Gastrocnemius medialis (tissue), 4 donors: ENCODE data around the gene CCDC127. TPM values are rescaled to one million over a fixed set of nuclear protein-coding genes. Genes with fewer than 3 reads are reported as not detected.
A peak's percentile ranks its signal among the peaks of the same experiment; 100 is the strongest.

Experiments used
- ATAC-seq, 2 donors: fragments of 150-250 bp; one replicate each; pipeline ENCODE4 v1.9.1; 2016
- DNase-seq, 2 donors: peaks; one replicate each; pipeline ENCODE4 v3.0.0-alpha.2; 2019
- H3K27ac ChIP-seq, 4 donors: fragments of 200-600 bp; sonication (generic); 1 replicate in 1 of 4; 2 replicates in 3 of 4; pipeline ENCODE4 v1.5.1; 2016 to 2018; ENCODE audit warnings: mild to moderate bottlenecking in 2 of 4, moderate library complexity in 1 of 4
- H3K27me3 ChIP-seq, 3 donors: fragments of 200-600 bp; sonication (generic) in 2 of 3; 1 replicate in 1 of 3; 2 replicates in 2 of 3; pipeline versions ENCODE4 v1.5.1 to v1.6.0; 2016 to 2019; ENCODE audit warnings: mild to moderate bottlenecking in 1 of 3, moderate library complexity in 1 of 3
- H3K36me3 ChIP-seq, 2 donors: fragments of 200-600 bp; sonication (generic) in 1 of 2; one replicate each; pipeline ENCODE4 v1.5.1; 2017 to 2018
- H3K4me1 ChIP-seq, 2 donors: fragments of 200-600 bp; sonication (generic) in 1 of 2; one replicate each; pipeline ENCODE4 v1.5.1; 2016 to 2017; ENCODE audit warnings: mild to moderate bottlenecking in 2 of 2
- H3K4me3 ChIP-seq, 4 donors: fragments of 200-600 bp; sonication (generic) in 3 of 4; 1 replicate in 1 of 4; 2 replicates in 3 of 4; pipeline ENCODE4 v1.5.1; 2016 to 2019; ENCODE audit warnings: mild to moderate bottlenecking in 2 of 4
- H3K9me3 ChIP-seq, 3 donors: fragments of 200-600 bp; sonication (generic) in 2 of 3; 1 replicate in 1 of 3; 2 replicates in 2 of 3; pipeline ENCODE4 v1.5.1; 2016 to 2019
- POLR2A ChIP-seq, 2 donors: fragments of 450-650 bp; IDR thresholded peaks; one replicate each; pipeline ENCODE4 v1.6.1; 2017; ENCODE audit warnings: antibody characterized with exemption in 2 of 2, mild to moderate bottlenecking in 2 of 2, moderate library complexity in 2 of 2
- in situ Hi-C, 4 donors: fragments of 200-750 bp; cut with MboI; loops; one replicate each; pipeline versions ENCODE4 v1.15.0 to v1.8.0; 2017; ENCODE audit warnings: low sequenced_read_pairs in 4 of 4
- intact Hi-C: fragments of 100-400 bp; cut with DNase I; formaldehyde crosslinking; loops from one replicate; pipeline ENCODE4 v1.15.1; 2023; ENCODE audit warnings: low total_unique reads
- total RNA-seq, 4 donors: library from RNA; depleted of rRNA; stranded (reverse); fragments of >200 nt; gene quantifications; one replicate each; pipeline versions ENCODE4 v1.1.0 to v1.2.3, GENCODE V29; 2016
- TF ChIP-seq, protein P1 (sequence below), 5 experiments: fragments of 450-650 bp in 3 of 5; fragments of 200-600 bp in 2 of 5; sonication (generic) in 2 of 5; IDR thresholded peaks in 4 of 5; conservative IDR thresholded peaks in 1 of 5; 1 replicate in 4 of 5; 2 replicates in 1 of 5; pipeline ENCODE4 v1.5.1; 2016 to 2019; ENCODE audit warnings: antibody characterized with exemption in 5 of 5, mild to moderate bottlenecking in 3 of 5, moderate library complexity in 3 of 5

CCDC127 gene
- total RNA-seq, 4 donors from 2014 or later: 5.7 to 11.1 (median 7.8) TPM

DNA sequence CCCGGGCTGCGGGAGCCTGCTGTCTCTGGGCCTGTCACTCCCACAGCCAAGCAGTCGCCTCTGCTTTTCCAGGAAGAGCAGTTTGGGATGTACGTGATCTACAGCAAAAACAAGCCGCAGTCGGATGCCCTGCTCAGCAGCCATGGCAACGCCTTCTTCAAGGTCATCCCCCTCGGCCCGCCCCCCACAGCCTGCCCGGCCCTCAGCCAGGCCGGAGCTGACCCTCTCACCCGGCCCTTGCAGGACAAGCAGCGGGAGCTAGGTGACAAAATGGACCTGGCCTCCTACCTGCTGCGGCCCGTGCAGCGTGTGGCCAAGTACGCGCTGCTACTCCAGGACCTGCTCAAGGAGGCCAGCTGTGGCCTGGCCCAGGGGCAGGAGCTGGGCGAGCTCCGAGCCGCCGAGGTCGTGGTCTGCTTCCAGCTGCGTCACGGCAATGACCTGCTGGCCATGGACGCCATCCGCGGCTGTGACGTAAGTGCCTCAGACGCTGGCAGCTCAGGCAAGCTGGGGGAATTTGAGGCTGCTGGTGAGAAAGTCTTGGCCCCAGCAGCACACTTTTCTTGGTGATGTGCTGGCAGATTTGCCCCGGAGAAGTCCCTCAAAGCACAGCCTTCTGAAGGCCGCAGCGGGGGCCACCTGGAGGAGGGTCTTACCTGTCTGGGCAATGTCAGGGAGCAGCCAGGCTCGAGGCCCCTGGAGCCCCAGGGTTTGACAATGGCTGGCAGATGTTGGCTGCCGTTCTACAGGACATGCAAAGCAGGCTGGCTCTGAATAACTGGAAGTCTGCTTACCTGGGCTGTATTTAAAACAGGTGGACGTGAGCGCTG, 46.8 kb downstream of the CCDC127 start:
- TF ChIP-seq, protein P1, sequence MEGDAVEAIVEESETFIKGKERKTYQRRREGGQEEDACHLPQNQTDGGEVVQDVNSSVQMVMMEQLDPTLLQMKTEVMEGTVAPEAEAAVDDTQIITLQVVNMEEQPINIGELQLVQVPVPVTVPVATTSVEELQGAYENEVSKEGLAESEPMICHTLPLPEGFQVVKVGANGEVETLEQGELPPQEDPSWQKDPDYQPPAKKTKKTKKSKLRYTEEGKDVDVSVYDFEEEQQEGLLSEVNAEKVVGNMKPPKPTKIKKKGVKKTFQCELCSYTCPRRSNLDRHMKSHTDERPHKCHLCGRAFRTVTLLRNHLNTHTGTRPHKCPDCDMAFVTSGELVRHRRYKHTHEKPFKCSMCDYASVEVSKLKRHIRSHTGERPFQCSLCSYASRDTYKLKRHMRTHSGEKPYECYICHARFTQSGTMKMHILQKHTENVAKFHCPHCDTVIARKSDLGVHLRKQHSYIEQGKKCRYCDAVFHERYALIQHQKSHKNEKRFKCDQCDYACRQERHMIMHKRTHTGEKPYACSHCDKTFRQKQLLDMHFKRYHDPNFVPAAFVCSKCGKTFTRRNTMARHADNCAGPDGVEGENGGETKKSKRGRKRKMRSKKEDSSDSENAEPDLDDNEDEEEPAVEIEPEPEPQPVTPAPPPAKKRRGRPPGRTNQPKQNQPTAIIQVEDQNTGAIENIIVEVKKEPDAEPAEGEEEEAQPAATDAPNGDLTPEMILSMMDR (IDR thresholded peaks at IDR 0.05 in 4 of 5, conservative IDR thresholded peaks at IDR 0.05 in 1 of 5): no peak
- no peak for TF ChIP-seq POLR2A (IDR thresholded peaks at IDR 0.05)
- Histone ChIP-seq H3K36me3 (no peaks in the 10 kb centered on the region), H3K9me3 (no peaks in the 10 kb centered on the region), H3K4me1 (no peaks in the 10 kb centered on the region), H3K27ac (no peak overlapping the region), H3K27me3 (no peaks in the 10 kb centered on the region), H3K4me3 (no peak overlapping the region)
- DNase-seq (no peak), ATAC-seq (no peak)
- intact Hi-C loops (no loop called here), in situ Hi-C loops (no loop called here)

- no peak overlapping the region for H3K4me3 ChIP-seq
- H3K9me3 ChIP-seq: no peaks in the 10 kb centered on the region
- TF ChIP-seq, protein P1 (IDR thresholded peaks at IDR 0.05 in 4 of 5, conservative IDR thresholded peaks at IDR 0.05 in 1 of 5): no peak
- TF ChIP-seq POLR2A (IDR thresholded peaks at IDR 0.05): no peak
- in situ Hi-C loops: no loop called here
- no peaks in the 10 kb centered on the region for H3K27me3 ChIP-seq
- H3K36me3 ChIP-seq: no peaks in the 10 kb centered on the region
- DNase-seq (no peak), ATAC-seq (peak in 1 of 2 donors; percentile 23)
- H3K4me1 ChIP-seq: no peaks in the 10 kb centered on the region
- intact Hi-C loops: no loop called here
- H3K27ac ChIP-seq: peak overlapping the region in 2 of 4 donors; percentile 13 to 37
Measured at GRCh38 chr5:169728-170094, 48.2 kb downstream of the CCDC127 start.

- Histone ChIP-seq H3K27me3 (no peaks in the 10 kb centered on the region), H3K27ac (peak overlapping the region in 1 of 4 donors; percentile 13), H3K4me1 (no peaks in the 10 kb centered on the region), H3K4me3 (no peak overlapping the region), H3K36me3 (no peaks in the 10 kb centered on the region), H3K9me3 (no peaks in the 10 kb centered on the region)
- intact Hi-C loops (no loop called here), in situ Hi-C loops (no loop called here)
- peak; percentile 54 to 60 for ATAC-seq
- peak in 1 of 2 donors; percentile 35 for DNase-seq
- TF ChIP-seq, protein P1 (IDR thresholded peaks at IDR 0.05 in 4 of 5, conservative IDR thresholded peaks at IDR 0.05 in 1 of 5): no peak
Measured at GRCh38 chr5:169071-169727, 48.8 kb downstream of the CCDC127 start.

DNA sequence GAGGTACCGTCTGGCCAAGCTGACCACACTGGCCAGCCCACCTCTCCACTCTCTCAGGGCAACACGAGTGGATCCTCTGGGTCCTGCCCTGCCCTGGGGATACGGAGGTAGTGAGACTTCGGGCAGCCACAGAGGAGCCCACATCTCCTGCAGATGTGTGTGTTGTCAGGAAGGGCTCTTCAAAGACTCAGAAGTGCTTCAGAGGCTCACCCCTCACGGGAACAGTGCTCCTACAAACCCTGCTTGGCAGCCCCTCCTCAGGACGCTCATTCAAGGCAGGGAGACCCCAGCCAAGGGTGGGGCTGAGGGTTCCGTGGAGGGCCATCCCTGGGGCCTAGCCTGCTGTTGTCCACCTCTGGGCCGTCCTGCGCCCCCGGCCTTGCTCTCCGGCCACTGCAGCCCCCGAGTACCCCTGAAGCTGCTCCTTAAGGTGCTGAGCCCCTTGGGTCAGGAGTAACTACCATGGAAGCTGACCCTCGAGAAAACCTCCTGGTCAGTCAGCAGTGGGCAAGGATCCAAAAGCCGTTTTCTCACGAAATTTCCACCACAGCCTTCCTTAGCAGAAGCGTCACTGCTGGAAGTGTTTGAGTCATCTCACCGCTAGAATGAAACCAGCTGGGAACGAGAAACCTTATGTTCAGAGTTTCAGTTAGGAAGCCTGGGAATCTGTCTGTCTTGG, 49.8 kb downstream of the CCDC127 start:
- ATAC-seq: no peak
- no peak for TF ChIP-seq POLR2A (IDR thresholded peaks at IDR 0.05)
- TF ChIP-seq, protein P1 (IDR thresholded peaks at IDR 0.05 in 4 of 5, conservative IDR thresholded peaks at IDR 0.05 in 1 of 5): no peak
- no peaks in the 10 kb centered on the region for H3K27me3 ChIP-seq
- intact Hi-C loops (no loop called here), in situ Hi-C loops (no loop called here)
- no peaks in the 10 kb centered on the region for H3K4me1 ChIP-seq
- DNase-seq: no peak
- H3K36me3 ChIP-seq: no peaks in the 10 kb centered on the region
- H3K27ac ChIP-seq: no peak overlapping the region
- no peak overlapping the region for H3K4me3 ChIP-seq
- H3K9me3 ChIP-seq: no peaks in the 10 kb centered on the region
